Measurements from ENCODE around the gene ACTA2. TPM values are rescaled to one million over a fixed set of nuclear protein-coding genes. Genes with fewer than 3 reads are reported as not detected.

ACTA2 gene
- total RNA-seq, 1 experiment from 2014 or later, result 2.4 TPM

- Histone ChIP-seq H3K23ac (ENCODE audit: insufficient read length, low read depth, low read length) (no peak overlapping the region), H2BK120ac (ENCODE audit: low read depth, low read length, poor library complexity, severe bottlenecking) (no peak overlapping the region), H3K9ac (ENCODE audit: extremely low read depth, insufficient read length, low read length) (no peak overlapping the region), H2AFZ (ENCODE audit: low read length) (no peak overlapping the region), H4K8ac (replicated peaks; ENCODE audit: insufficient read length, low read depth, low read length) (no peak overlapping the region), H3K4me2 (ENCODE audit: insufficient read depth, insufficient read length, low read length) (no peak overlapping the region), H2AK5ac (ENCODE audit: insufficient read length, low read length) (no peak overlapping the region), H2BK12ac (ENCODE audit: insufficient read length, low read depth, low read length) (no peak overlapping the region), H4K20me1 (ENCODE audit: control insufficient read depth, insufficient read depth, insufficient read length) (no peaks in the 10 kb centered on the region), H2BK20ac (ENCODE audit: low read depth, low read length, poor library complexity, severe bottlenecking) (no peak overlapping the region), H2BK15ac (ENCODE audit: low read depth, low read length) (no peak overlapping the region), H2BK5ac (ENCODE audit: insufficient read length, low read length) (no peak overlapping the region), H3K23me2 (ENCODE audit: insufficient read length, low read depth, low read length, poor library complexity, severe bottlenecking) (no peaks in the 10 kb centered on the region), H3K79me1 (ENCODE audit: insufficient read depth, low read depth, low read length, poor library complexity, severe bottlenecking) (no peaks in the 10 kb centered on the region), H3K18ac (ENCODE audit: insufficient read length, low read depth, low read length) (no peak overlapping the region), H3K27me3 (ENCODE audit: insufficient read depth, low read length) (no peaks in the 10 kb centered on the region), H3K27ac (ENCODE audit: insufficient read length, low read depth, low read length) (no peak overlapping the region), H3K56ac (ENCODE audit: insufficient read length, low read depth, low read length) (no peak overlapping the region), H4K5ac (ENCODE audit: insufficient read length, low read depth, low read length) (no peak overlapping the region), H3T11ph (ENCODE audit: low read length) (no peak overlapping the region), H3K4ac (ENCODE audit: low read depth, low read length) (no peak overlapping the region), H3K4me1 (ENCODE audit: insufficient read depth, low read length) (no peaks in the 10 kb centered on the region), H3K14ac (ENCODE audit: insufficient read depth, low read length) (no peak overlapping the region), H3K9me3 (ENCODE audit: control insufficient read depth, low read depth, low read length) (no peaks in the 10 kb centered on the region), H3K79me2 (ENCODE audit: insufficient read depth, low read length) (no peaks in the 10 kb centered on the region), H4K91ac (ENCODE audit: insufficient read length, low read depth, low read length) (no peak overlapping the region)
- Mint-ChIP-seq H3K27me3 (ENCODE audit: low read depth) (no peaks in the 10 kb centered on the region), H3K27ac (no peak overlapping the region), H3K4me3 (no peak overlapping the region), H3K36me3 (ENCODE audit: insufficient read depth in 1 of 3, low read depth in 3 of 3) (peaks cover 0 to 5% (median 3%) of the 10 kb centered on the region in 3 experiments; a peak in 3 of 7 replicates), H3K9me3 (no peaks in the 10 kb centered on the region), H3K4me1 (0 out of 4 replicates have a peak, but pooled peaks cover 0 to 3% of the 10 kb centered on the region in 2 experiments)
- no peak for TF ChIP-seq CTCF (conservative IDR thresholded peaks at IDR 0.05)
- WGBS (ENCODE audit: extremely low coverage, insufficient read length, low lambda C conversion rate), result no CpG with 5 or more reads among the region's 1 CpG
- no peak for DNase-seq
Observed at GRCh38 chr10:88906921-88907320, 45.7 kb downstream of the ACTA2 start.
